Activated naive CD8-positive, alpha-beta T cell treated with anti-CD3 and anti-CD28 coated beads, Interleukin-2, amount 10 ng/mL, durations not matched to agents 7 days and 5 days (primary cell): ENCODE results near the gene PARD3. TPM values are rescaled to one million over a fixed set of nuclear protein-coding genes. Genes with fewer than 3 reads are reported as not detected.

Source experiments
- ATAC-seq: fragments of 150-1000 bp; cut with Tn5 transposase; one replicate; pipeline ENCODE4 v1.10.0; 2021; ENCODE audit warnings: low read depth, moderate library complexity
- POLR2A ChIA-PET: fragments of 350-600 bp; sonication (Branson Sonifier 250); formaldehyde crosslinking; loops from one replicate; lab custom pipeline; 2021; ENCODE audit warnings: antibody characterized with exemption; lab: Charles Lee
- DNase-seq: peaks from one replicate; pipeline ENCODE4 v3.0.0; 2021
- H3K27ac Mint-ChIP-seq: one replicate; pipeline ENCODE4 v1.8.0; 2022; ENCODE audit warnings: mild to moderate bottlenecking, mixed read lengths
- H3K27me3 Mint-ChIP-seq: one replicate; pipeline ENCODE4 v1.8.0; 2022; ENCODE audit warnings: mild to moderate bottlenecking, moderate library complexity, mixed read lengths
- H3K36me3 Mint-ChIP-seq: one replicate; pipeline ENCODE4 v1.8.0; 2021; ENCODE audit warnings: mild to moderate bottlenecking, mixed read lengths
- H3K4me1 Mint-ChIP-seq: one replicate; pipeline ENCODE4 v1.8.0; 2021; ENCODE audit warnings: mixed read lengths
- H3K4me3 Mint-ChIP-seq: one replicate; pipeline ENCODE4 v1.8.0; 2022; ENCODE audit warnings: mild to moderate bottlenecking, moderate library complexity, mixed read lengths
- H3K9me3 Mint-ChIP-seq: one replicate; pipeline ENCODE4 v1.8.0; 2021; ENCODE audit warnings: mixed read lengths
- total RNA-seq, 2 experiments: library from RNA; stranded (reverse); gene quantifications; one replicate each; pipeline ENCODE4 v1.2.3, GENCODE V29; 2021

The PARD3 gene
- total RNA-seq, 2 experiments from 2014 or later: 0.48 to 0.55 TPM

DNA sequence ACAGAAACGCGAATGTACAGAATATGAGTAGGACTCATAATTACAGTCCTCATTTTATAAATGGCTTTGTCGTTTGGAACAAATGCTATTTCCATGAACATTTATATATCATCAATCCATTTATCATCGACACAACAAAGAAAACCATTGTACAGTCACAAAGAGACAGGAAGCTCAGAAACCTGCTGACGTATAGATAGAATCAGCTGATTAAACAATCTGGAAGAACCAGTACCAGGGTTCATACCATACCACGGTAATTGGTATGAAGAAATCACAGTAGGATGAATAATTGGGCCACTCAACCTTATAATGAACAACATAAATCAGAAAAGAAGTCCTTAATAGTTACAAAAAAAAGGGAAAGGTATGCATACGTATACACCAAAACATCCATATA lies 295.0 kb downstream of the PARD3 start:
- peaks cover 4% of the 10 kb centered on the region for H3K27me3 Mint-ChIP-seq
- H3K27ac Mint-ChIP-seq: no peak overlapping the region
- ATAC-seq (no peak), DNase-seq (no peak)
- H3K36me3 Mint-ChIP-seq: no peaks in the 10 kb centered on the region
- H3K4me3 Mint-ChIP-seq: no peak overlapping the region
- H3K4me1 Mint-ChIP-seq: no peaks in the 10 kb centered on the region
- POLR2A ChIA-PET: no interaction called here
- H3K9me3 Mint-ChIP-seq: no peaks in the 10 kb centered on the region

DNA sequence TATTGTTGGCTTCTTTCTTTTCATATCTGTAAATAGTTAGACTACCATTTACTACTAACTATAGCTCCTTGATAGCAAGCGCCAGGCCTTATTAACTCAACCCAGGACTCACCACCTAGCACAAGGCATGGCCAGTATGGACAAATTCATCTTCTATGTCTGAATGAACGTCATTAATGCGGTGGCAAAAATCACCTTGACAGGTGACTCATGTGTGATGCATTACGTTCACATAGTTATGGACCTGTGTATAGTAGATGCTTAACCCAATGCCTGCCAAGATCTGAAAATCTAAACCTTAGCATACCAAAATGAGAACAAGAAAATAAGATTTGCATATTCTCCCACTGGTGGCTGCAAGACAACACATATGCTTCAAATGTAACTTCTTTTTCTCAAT lies 300.8 kb downstream of the PARD3 start:
- Mint-ChIP-seq H3K4me3 (no peak overlapping the region), H3K27ac (no peak overlapping the region), H3K36me3 (no peaks in the 10 kb centered on the region), H3K4me1 (no peaks in the 10 kb centered on the region), H3K27me3 (peaks cover 5% of the 10 kb centered on the region), H3K9me3 (no peaks in the 10 kb centered on the region)
- DNase-seq (no peak), ATAC-seq (no peak)
- POLR2A ChIA-PET: no interaction called here

DNA sequence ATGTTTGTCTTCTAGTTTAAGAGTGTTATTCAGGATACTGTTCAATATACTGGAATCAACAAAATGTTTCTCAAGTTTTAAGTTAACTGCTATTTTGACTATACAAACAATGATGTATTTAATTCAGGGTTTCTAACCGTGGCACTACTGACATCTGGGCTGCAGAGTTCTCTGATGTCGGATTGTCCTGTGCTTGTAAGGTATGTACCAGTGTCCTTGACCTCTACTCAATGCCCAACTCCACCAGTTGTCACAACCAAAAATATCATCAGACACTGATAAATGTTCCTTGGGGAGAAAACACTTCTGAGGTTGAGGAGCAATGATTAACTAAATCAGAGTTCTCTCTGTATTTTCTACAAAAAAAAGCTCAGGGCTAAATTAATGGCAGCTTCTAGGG lies 301.5 kb downstream of the PARD3 start:
- no peak overlapping the region for H3K27ac Mint-ChIP-seq
- H3K4me1 Mint-ChIP-seq: no peaks in the 10 kb centered on the region
- peaks cover 5% of the 10 kb centered on the region for H3K27me3 Mint-ChIP-seq
- no peak for ATAC-seq
- POLR2A ChIA-PET: no interaction called here
- H3K9me3 Mint-ChIP-seq: no peaks in the 10 kb centered on the region
- H3K4me3 Mint-ChIP-seq: no peak overlapping the region
- no peak for DNase-seq
- no peaks in the 10 kb centered on the region for H3K36me3 Mint-ChIP-seq

DNA sequence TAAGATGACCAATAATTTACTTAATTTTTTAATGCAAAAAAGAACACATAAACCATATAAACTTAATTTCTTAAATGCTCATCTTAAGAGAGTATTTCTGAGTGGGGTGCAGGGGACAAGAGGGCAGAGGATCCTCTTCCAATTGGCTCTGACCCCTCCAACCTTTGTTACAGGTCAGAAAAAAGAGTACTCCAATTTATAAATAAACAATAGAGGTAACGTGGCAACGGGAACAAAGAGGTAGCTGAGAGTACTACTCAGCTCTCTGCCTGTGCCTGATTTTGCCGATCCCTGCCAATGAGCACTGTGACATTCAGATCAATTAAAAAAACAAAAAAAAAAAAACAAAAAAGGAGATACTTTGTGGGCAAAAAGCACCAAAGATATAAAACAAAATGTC lies 307.9 kb downstream of the PARD3 start:
- H3K4me3 Mint-ChIP-seq: no peak overlapping the region
- no peaks in the 10 kb centered on the region for H3K36me3 Mint-ChIP-seq
- H3K9me3 Mint-ChIP-seq: no peaks in the 10 kb centered on the region
- H3K27me3 Mint-ChIP-seq: peaks cover 5% of the 10 kb centered on the region
- no peak for ATAC-seq
- POLR2A ChIA-PET: no interaction called here
- no peaks in the 10 kb centered on the region for H3K4me1 Mint-ChIP-seq
- no peak overlapping the region for H3K27ac Mint-ChIP-seq
- no peak for DNase-seq

DNA sequence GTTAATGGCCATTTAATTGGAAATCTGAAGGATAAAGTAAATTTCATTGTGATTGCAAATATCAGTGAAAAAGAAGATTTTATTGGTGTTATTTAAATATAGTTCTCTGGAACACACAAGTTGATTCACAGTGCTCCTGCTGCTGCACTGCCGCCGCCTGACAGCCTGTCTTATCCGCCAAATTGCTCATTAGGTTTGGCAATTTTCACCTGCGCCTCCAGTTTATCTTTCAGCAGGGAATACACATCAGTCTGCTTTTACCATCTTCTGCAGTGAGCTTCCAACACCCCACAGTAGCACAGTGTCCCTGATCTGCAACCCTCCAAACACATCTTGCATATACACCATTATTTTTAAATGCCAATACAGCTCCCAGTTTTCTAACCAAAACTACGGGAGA lies 308.3 kb downstream of the PARD3 start:
- Mint-ChIP-seq H3K36me3 (no peaks in the 10 kb centered on the region), H3K27me3 (peaks cover 5% of the 10 kb centered on the region), H3K9me3 (no peaks in the 10 kb centered on the region), H3K4me1 (no peaks in the 10 kb centered on the region), H3K4me3 (no peak overlapping the region), H3K27ac (no peak overlapping the region)
- POLR2A ChIA-PET: no interaction called here
- no peak for DNase-seq
- ATAC-seq: no peak

DNA sequence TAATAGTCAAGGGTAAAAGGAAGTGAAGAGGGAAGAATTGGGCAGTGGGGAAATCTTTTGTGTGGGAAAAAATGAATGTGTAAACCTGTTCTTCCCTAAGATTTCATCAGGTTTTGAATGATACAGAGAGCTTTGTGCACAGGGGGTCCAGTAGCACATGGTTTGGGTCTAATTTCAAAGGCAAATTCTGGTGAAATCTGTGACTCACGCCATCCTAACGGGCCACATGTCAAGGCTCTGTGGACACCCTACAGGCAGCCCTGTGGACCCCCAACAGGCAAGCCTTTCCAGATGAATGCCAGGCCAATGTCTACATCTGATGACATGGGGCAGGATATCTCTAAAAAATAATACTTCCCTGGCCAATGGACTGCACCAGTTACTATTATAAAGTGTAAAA lies 309.8 kb downstream of the PARD3 start:
- no peak overlapping the region for H3K4me3 Mint-ChIP-seq
- peaks cover 3% of the 10 kb centered on the region for H3K27me3 Mint-ChIP-seq
- H3K9me3 Mint-ChIP-seq: no peaks in the 10 kb centered on the region
- ATAC-seq: no peak
- no peaks in the 10 kb centered on the region for H3K4me1 Mint-ChIP-seq
- POLR2A ChIA-PET: no interaction called here
- H3K36me3 Mint-ChIP-seq: no peaks in the 10 kb centered on the region
- H3K27ac Mint-ChIP-seq: no peak overlapping the region
- DNase-seq: no peak

DNA sequence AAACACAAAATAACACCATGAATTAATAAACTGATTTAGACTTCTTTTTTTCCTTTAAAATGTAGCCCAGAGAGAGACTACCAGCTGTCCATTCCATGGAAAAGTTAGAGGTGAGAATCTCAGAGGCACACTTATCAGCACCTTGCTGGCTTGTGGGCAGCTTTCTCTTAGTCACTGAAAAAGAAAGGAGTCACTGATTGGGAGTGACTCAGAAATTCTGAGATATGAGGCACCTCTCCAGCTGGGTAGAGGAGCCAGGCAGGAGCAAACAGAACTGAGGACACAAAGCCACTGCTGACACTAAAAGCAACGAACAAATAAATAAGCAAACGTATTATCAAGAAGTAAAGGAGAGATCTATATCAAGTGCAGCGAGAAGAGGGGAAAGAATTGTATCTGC lies 310.6 kb downstream of the PARD3 start:
- Mint-ChIP-seq H3K27me3 (no peaks in the 10 kb centered on the region), H3K27ac (no peak overlapping the region), H3K4me1 (no peaks in the 10 kb centered on the region), H3K36me3 (no peaks in the 10 kb centered on the region), H3K9me3 (no peaks in the 10 kb centered on the region), H3K4me3 (no peak overlapping the region)
- DNase-seq: no peak
- no peak for ATAC-seq
- POLR2A ChIA-PET: no interaction called here

DNA sequence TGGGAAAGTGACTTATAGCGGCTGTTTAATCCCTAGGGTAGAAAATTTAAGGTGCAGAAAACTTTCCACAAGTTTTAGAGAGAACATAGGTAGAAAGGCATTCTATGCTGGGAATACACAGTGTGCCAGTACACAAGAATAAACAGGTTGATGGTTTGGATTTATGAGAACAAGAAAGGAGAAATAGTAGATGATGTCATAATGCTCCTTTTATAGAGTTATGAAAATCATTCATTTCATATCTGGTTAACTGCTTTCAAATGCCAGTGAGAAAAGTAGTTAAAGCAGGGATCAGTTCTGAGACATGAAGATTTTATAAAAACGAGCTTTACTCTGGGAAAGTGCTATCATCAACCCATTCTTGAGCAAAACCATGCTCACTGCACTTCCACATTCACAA lies 311.4 kb downstream of the PARD3 start:
- DNase-seq (no peak), ATAC-seq (no peak)
- Mint-ChIP-seq H3K36me3 (no peaks in the 10 kb centered on the region), H3K4me1 (no peaks in the 10 kb centered on the region), H3K27me3 (no peaks in the 10 kb centered on the region), H3K4me3 (no peak overlapping the region), H3K9me3 (no peaks in the 10 kb centered on the region), H3K27ac (no peak overlapping the region)
- POLR2A ChIA-PET: interaction anchor here (0.7 kb wide), 1 partner anchor 596 kb away, joined by 5 read pairs; no protein-coding TSS in a partner anchor

DNA sequence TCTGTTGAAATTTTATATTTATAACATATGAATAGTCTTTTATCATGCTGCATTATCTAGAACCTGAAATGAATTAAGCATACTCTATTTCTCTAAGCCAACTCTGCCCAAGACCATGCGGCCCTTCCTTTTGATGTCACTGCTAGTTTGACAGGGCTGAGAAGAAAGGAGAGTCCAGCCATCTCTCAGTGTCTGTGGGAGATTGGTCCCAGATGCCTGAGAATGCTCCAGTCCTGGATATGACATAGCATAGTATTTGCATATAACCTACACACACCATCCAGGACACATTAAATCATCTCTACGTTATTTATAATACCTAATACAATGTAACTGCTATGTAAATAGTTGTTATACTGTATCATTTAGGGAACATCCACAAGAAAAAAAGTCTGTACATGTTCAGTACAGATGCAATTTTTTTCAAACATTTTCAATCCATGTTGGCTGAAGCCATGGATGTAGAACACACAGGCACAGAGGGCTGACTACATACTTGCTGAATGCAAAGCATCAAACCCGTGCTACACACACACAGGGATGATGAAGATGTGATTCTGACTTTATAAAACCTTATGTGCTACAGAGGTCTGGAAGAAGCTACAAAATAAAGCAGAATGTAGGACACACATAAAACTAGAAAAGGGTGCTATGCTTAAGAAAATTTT lies 315.4 kb downstream of the PARD3 start:
- Mint-ChIP-seq H3K36me3 (no peaks in the 10 kb centered on the region), H3K4me1 (no peaks in the 10 kb centered on the region), H3K27ac (no peak overlapping the region), H3K4me3 (no peak overlapping the region), H3K9me3 (no peaks in the 10 kb centered on the region), H3K27me3 (no peaks in the 10 kb centered on the region)
- no peak for ATAC-seq
- no peak for DNase-seq
- POLR2A ChIA-PET: no interaction called here

DNA sequence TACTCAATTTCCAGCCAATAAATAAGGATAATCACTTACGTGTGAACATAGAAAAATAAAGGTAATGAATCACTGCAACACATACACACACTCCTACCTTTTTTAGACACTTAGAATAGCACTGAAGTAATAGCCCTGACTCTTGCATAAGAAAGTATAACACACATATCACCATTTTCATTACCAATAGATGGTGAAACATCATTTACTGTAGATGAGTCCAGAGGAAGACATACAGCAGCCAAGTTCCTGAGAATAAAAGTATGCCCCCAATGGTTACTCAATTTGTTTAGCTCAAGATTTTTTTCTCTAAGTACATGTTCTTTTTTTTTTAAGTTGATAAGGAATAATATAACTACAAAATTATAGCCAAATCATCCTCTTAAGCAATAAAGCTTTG lies 316.3 kb downstream of the PARD3 start:
- H3K9me3 Mint-ChIP-seq: no peaks in the 10 kb centered on the region
- ATAC-seq (no peak), DNase-seq (no peak)
- POLR2A ChIA-PET: no interaction called here
- H3K4me3 Mint-ChIP-seq: no peak overlapping the region
- H3K4me1 Mint-ChIP-seq: no peaks in the 10 kb centered on the region
- H3K27ac Mint-ChIP-seq: no peak overlapping the region
- H3K27me3 Mint-ChIP-seq: no peaks in the 10 kb centered on the region
- no peaks in the 10 kb centered on the region for H3K36me3 Mint-ChIP-seq

DNA sequence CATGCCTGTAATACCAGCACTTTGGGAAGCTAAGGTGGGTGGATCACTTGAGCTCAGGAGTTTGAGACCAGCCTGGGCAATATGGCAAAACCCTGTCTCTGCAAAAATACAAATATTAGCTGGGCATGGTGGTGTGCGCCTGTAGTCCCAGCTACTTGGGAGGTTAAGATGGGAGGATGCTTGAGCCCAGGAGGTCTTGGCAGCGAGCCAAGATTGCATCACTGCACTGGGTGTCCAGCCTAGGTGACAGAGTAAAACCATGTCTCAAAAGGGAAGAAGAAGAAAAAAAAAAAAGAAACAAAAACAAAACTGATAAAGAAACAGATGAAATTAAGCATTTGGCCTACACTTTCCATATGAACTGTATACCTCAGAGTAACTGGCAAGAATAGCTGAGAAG lies 319.2 kb downstream of the PARD3 start:
- no peak for DNase-seq
- Mint-ChIP-seq H3K4me3 (no peak overlapping the region), H3K27ac (no peak overlapping the region), H3K27me3 (no peaks in the 10 kb centered on the region), H3K36me3 (no peaks in the 10 kb centered on the region), H3K4me1 (no peaks in the 10 kb centered on the region), H3K9me3 (no peaks in the 10 kb centered on the region)
- POLR2A ChIA-PET: no interaction called here
- no peak for ATAC-seq

DNA sequence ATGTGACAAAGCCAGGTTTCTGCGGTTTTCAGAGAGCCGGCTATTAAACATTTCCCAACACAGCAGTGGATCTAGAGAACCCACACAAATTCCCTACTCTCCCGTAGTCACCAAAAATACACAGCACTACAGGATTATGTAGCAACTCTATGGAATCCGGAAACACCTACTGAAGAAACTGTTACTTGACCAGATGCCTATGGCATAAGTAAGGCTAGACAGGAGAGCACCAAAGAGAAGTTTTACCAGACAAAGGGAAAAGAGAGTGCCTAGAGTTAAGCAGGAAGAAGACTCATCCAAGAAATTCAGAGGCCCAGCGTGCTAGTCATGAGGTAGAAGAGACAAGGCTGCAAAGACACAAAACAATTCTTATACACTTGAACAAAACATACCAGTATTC lies 321.1 kb downstream of the PARD3 start:
- Mint-ChIP-seq H3K4me3 (no peak overlapping the region), H3K9me3 (no peaks in the 10 kb centered on the region), H3K4me1 (no peaks in the 10 kb centered on the region), H3K27ac (no peak overlapping the region), H3K36me3 (no peaks in the 10 kb centered on the region), H3K27me3 (no peaks in the 10 kb centered on the region)
- ATAC-seq (no peak), DNase-seq (no peak)
- POLR2A ChIA-PET: no interaction called here

DNA sequence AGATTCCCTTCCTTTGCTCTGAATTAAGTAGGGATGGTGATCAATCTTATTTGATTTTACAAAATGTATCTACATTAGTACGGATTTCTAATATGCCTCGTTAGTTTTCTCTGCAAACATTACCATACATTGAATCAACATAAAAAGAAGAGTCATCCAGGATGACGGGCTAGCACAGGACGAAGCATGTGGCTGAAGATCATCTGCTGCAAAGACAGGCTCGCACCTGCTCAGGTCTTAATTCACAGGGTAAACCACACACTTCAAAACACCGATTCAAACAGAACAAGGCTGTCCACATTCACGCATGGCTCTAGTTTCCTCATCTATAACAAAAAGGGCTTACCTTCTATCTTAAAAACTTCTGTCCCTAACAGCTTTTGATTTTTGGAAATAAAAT lies 323.0 kb downstream of the PARD3 start:
- Mint-ChIP-seq H3K9me3 (no peaks in the 10 kb centered on the region), H3K4me3 (no peak overlapping the region), H3K27me3 (no peaks in the 10 kb centered on the region), H3K4me1 (no peaks in the 10 kb centered on the region), H3K27ac (no peak overlapping the region), H3K36me3 (no peaks in the 10 kb centered on the region)
- ATAC-seq (no peak), DNase-seq (no peak)
- POLR2A ChIA-PET: no interaction called here

DNA sequence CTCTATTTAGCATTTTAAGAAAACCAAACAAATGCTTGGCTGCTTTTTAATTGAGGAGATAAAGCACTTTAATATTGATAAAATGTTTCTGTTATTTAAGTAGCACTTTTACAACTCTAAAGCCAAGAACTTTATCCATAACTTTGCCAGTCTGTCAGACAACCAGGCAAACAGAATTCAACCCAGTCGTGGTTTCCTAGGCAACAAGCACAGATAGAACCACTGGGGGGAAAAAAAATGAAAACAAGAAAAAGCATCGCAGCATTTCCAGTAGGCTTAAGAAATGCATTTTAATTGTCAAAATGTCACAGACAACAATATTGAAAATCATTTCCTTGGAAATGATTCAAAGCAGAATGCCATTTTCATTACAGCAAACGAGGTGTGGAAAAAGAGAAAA lies 323.4 kb downstream of the PARD3 start:
- no peak overlapping the region for H3K27ac Mint-ChIP-seq
- no peaks in the 10 kb centered on the region for H3K4me1 Mint-ChIP-seq
- H3K36me3 Mint-ChIP-seq: no peaks in the 10 kb centered on the region
- DNase-seq (no peak), ATAC-seq (no peak)
- POLR2A ChIA-PET: no interaction called here
- H3K27me3 Mint-ChIP-seq: no peaks in the 10 kb centered on the region
- no peaks in the 10 kb centered on the region for H3K9me3 Mint-ChIP-seq
- no peak overlapping the region for H3K4me3 Mint-ChIP-seq
